ENCODE data around the gene GNAT1. TPM values are rescaled to one million over a fixed set of nuclear protein-coding genes. Genes with fewer than 3 reads are reported as not detected.

The GNAT1 gene
- total RNA-seq, 1 experiment from 2014 or later: not detected

DNA sequence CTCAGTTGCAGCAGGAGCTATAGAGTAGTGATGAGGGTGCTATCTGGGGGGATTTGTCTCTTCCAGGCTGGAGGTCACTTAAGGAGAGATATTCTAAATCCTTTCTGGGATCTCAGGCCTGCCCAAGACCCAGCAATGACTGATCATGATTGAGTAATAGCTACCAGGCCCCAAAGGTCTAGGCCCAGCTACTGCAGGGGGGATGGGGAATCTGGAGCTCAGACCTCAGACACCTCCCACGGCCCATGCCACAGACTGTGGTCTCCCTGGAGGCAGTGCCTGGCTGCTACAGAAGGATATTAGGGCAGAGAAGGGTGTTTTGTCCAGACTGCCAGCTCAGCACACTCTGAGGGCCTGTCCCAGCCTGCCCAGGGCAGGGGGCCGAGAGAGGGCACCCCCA, 20.5 kb downstream of the GNAT1 start:
- no peaks in the 10 kb centered on the region for H4K20me1 ChIP-seq (ENCODE audit: insufficient read depth)
- ChIA-PET CTCF (no interaction called here), POLR2A (ENCODE audit: unreplicated experiment) (no interaction called here)
- no TSS peak for BruUV-seq (replicated peaks)
- no peak for DNase-seq
- no peaks in the 10 kb centered on the region for H3K27me3 ChIP-seq (ENCODE audit: insufficient read depth, low read depth)
- no peaks in the 10 kb centered on the region for H3K79me2 ChIP-seq (ENCODE audit: low read depth)
- no peaks in the 10 kb centered on the region; the same call in 1 of the 2 replicates for H3K4me1 ChIP-seq (replicated peaks; ENCODE audit: insufficient read depth)
- TF ChIP-seq, protein P1, sequence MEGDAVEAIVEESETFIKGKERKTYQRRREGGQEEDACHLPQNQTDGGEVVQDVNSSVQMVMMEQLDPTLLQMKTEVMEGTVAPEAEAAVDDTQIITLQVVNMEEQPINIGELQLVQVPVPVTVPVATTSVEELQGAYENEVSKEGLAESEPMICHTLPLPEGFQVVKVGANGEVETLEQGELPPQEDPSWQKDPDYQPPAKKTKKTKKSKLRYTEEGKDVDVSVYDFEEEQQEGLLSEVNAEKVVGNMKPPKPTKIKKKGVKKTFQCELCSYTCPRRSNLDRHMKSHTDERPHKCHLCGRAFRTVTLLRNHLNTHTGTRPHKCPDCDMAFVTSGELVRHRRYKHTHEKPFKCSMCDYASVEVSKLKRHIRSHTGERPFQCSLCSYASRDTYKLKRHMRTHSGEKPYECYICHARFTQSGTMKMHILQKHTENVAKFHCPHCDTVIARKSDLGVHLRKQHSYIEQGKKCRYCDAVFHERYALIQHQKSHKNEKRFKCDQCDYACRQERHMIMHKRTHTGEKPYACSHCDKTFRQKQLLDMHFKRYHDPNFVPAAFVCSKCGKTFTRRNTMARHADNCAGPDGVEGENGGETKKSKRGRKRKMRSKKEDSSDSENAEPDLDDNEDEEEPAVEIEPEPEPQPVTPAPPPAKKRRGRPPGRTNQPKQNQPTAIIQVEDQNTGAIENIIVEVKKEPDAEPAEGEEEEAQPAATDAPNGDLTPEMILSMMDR (conservative IDR thresholded peaks at IDR 0.05): no peak
- no peak for TF ChIP-seq EZH2 (IDR thresholded peaks at IDR 0.05; ENCODE audit: low read depth)
- intact Hi-C loops (cut with micrococcal nuclease; ENCODE audit: unreplicated experiment): no loop called here
- H3F3A ChIP-seq (ENCODE audit: insufficient read depth, low read depth): no peaks in the 10 kb centered on the region
- no peak overlapping the region for H3K4me3 ChIP-seq
- H2AFZ ChIP-seq: no peak overlapping the region
- no peaks in the 10 kb centered on the region for H3K9me2 ChIP-seq (ENCODE audit: insufficient read depth)
- no peak overlapping the region for H3K27ac ChIP-seq
- H3K9me3 ChIP-seq (ENCODE audit: insufficient read depth, low read depth): no peaks in the 10 kb centered on the region
- no peaks in the 10 kb centered on the region for H3K36me3 ChIP-seq (ENCODE audit: low read depth)
- H3K4me2 ChIP-seq: no peak overlapping the region

- H3K9me3 ChIP-seq (ENCODE audit: insufficient read depth, low read depth): no peaks in the 10 kb centered on the region
- no peak overlapping the region for H2AFZ ChIP-seq
- CTCF ChIA-PET: no interaction called here
- H3K36me3 ChIP-seq (ENCODE audit: low read depth): no peaks in the 10 kb centered on the region
- BruUV-seq (replicated peaks): no TSS peak
- H3K4me2 ChIP-seq: no peak overlapping the region
- H3K4me1 ChIP-seq (replicated peaks; ENCODE audit: insufficient read depth): no peaks in the 10 kb centered on the region; the same call in 1 of the 2 replicates
- no peaks in the 10 kb centered on the region for H3K9me2 ChIP-seq (ENCODE audit: insufficient read depth)
- TF ChIP-seq, protein P1 (conservative IDR thresholded peaks at IDR 0.05): no peak; the same call in 1 of the 2 replicates
- no peak for TF ChIP-seq EZH2 (IDR thresholded peaks at IDR 0.05; ENCODE audit: low read depth)
- no peaks in the 10 kb centered on the region for H3K27me3 ChIP-seq (ENCODE audit: insufficient read depth, low read depth)
- no peaks in the 10 kb centered on the region for H3K79me2 ChIP-seq (ENCODE audit: low read depth)
- POLR2A ChIA-PET (ENCODE audit: unreplicated experiment): no interaction called here
- no peak overlapping the region for H3K4me3 ChIP-seq
- H3F3A ChIP-seq (ENCODE audit: insufficient read depth, low read depth): no peaks in the 10 kb centered on the region
- no peaks in the 10 kb centered on the region for H4K20me1 ChIP-seq (ENCODE audit: insufficient read depth)
- DNase-seq: no peak
- no peak overlapping the region for H3K27ac ChIP-seq
- intact Hi-C loops (cut with micrococcal nuclease; ENCODE audit: unreplicated experiment): no loop called here
Measured at GRCh38 chr3:50212502-50212901, 21.1 kb downstream of the GNAT1 start.

DNA sequence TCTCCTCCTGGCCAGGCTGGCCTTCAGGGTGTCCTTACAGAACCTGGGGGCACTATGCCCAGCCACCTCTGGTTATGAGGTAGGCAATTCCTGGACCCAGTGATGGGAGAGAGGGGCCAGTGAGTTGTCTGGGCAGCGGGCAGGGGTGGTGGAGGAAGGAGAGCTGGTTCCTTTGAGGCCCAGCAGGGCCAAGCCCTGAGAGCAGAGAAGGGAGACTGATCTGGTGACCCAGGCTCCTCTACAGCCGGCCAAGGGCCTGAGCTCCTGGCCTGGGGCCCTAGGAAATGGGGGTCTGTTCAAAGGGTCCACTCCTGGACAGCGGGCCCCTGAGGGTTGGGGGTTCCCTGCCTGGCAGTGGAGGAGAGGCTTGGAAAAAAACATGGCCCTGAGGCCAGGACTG, 21.6 kb downstream of the GNAT1 start:
- H3K36me3 ChIP-seq (ENCODE audit: low read depth): no peaks in the 10 kb centered on the region
- H3K27me3 ChIP-seq (ENCODE audit: insufficient read depth, low read depth): no peaks in the 10 kb centered on the region
- no peak overlapping the region for H3K4me3 ChIP-seq
- H3K9me2 ChIP-seq (ENCODE audit: insufficient read depth): no peaks in the 10 kb centered on the region
- intact Hi-C loops (cut with micrococcal nuclease; ENCODE audit: unreplicated experiment): no loop called here
- H3K9me3 ChIP-seq (ENCODE audit: insufficient read depth, low read depth): no peaks in the 10 kb centered on the region
- no peaks in the 10 kb centered on the region for H3K79me2 ChIP-seq (ENCODE audit: low read depth)
- no peak overlapping the region for H2AFZ ChIP-seq
- H3K4me1 ChIP-seq (replicated peaks; ENCODE audit: insufficient read depth): no peaks in the 10 kb centered on the region; the same call in 1 of the 2 replicates
- CTCF ChIA-PET: interaction anchor here (0.6 kb wide), 1 partner anchor 859 kb away, joined by 7 read pairs; no protein-coding TSS in a partner anchor
- TF ChIP-seq EZH2 (IDR thresholded peaks at IDR 0.05; ENCODE audit: low read depth): no peak
- TF ChIP-seq, protein P1 (conservative IDR thresholded peaks at IDR 0.05): no peak
- no peak overlapping the region for H3K4me2 ChIP-seq
- no peaks in the 10 kb centered on the region for H4K20me1 ChIP-seq (ENCODE audit: insufficient read depth)
- no peak overlapping the region for H3K27ac ChIP-seq
- no peaks in the 10 kb centered on the region for H3F3A ChIP-seq (ENCODE audit: insufficient read depth, low read depth)
- no peak for DNase-seq
- BruUV-seq (replicated peaks): no TSS peak
- POLR2A ChIA-PET (ENCODE audit: unreplicated experiment): no interaction called here
